Neural cell (in vitro differentiated cells): Measurements from ENCODE around the gene LINC01488.

Experiments used
- CTCF ChIP-seq: fragments of 450-650 bp; IDR thresholded peaks from 2 replicates; pipeline ENCODE4 v1.5.1; 2014; ENCODE audit warnings: antibody characterized with exemption, mild to moderate bottlenecking, moderate library complexity; ENCODE audit not compliant: poor library complexity, severe bottlenecking
- EP300 ChIP-seq: fragments of 450-650 bp; conservative IDR thresholded peaks from 2 replicates; pipeline ENCODE4 v1.6.1; 2014; ENCODE audit warnings: antibody characterized with exemption, mild to moderate bottlenecking, moderate library complexity; ENCODE audit not compliant: poor library complexity, severe bottlenecking
- EZH2 ChIP-seq: fragments of 200-600, 300-800 bp; shearing (Covaris generic), sonication (generic); IDR thresholded peaks from 2 replicates; pipeline ENCODE4 v1.6.1; 2014; ENCODE audit warnings: antibody characterized with exemption, low read length, borderline replicate concordance, mild to moderate bottlenecking; ENCODE audit not compliant: insufficient read depth, poor library complexity, severe bottlenecking
- MXI1 ChIP-seq: fragments of 450-650 bp; conservative IDR thresholded peaks from 2 replicates; pipeline ENCODE4 v1.6.1; 2014; ENCODE audit warnings: antibody characterized with exemption, mild to moderate bottlenecking; ENCODE audit not compliant: poor library complexity, severe bottlenecking
- POLR2AphosphoS5 ChIP-seq: IDR thresholded peaks from 2 replicates; pipeline ENCODE4 v1.6.1; 2012
- TAF1 ChIP-seq: IDR thresholded peaks from 2 replicates; pipeline ENCODE4 v1.6.1; 2012; ENCODE audit warnings: low read depth
- TF ChIP-seq, protein P1 (sequence below): IDR thresholded peaks from 2 replicates; pipeline ENCODE4 v1.6.1; 2012; ENCODE audit warnings: borderline replicate concordance

DNA sequence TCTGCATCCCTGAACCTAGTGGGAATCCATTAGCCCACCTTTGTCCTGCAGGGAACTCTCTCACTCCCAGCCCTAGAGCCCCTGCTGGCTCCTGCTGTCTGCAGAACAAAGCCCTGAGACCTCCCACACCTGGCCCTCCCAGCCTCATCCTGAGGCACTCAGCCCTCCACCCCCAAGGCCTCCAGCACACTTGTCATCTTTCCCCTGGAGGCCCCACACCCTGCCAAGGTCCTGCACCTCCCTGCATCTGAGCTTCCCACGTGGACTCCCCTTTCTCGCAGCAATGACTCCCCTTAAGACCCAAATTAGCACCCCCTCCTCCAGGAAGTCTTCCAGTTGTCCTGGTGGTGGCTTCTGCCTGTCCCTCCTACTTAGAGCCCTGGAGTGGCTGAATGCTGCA is 42.3 kb upstream of the LINC01488 start:
- TF ChIP-seq CTCF (no peak), TAF1 (no peak), EZH2 (no peak), POLR2AphosphoS5 (no peak), EP300 (no peak), MXI1 (no peak)
- TF ChIP-seq, protein P1, sequence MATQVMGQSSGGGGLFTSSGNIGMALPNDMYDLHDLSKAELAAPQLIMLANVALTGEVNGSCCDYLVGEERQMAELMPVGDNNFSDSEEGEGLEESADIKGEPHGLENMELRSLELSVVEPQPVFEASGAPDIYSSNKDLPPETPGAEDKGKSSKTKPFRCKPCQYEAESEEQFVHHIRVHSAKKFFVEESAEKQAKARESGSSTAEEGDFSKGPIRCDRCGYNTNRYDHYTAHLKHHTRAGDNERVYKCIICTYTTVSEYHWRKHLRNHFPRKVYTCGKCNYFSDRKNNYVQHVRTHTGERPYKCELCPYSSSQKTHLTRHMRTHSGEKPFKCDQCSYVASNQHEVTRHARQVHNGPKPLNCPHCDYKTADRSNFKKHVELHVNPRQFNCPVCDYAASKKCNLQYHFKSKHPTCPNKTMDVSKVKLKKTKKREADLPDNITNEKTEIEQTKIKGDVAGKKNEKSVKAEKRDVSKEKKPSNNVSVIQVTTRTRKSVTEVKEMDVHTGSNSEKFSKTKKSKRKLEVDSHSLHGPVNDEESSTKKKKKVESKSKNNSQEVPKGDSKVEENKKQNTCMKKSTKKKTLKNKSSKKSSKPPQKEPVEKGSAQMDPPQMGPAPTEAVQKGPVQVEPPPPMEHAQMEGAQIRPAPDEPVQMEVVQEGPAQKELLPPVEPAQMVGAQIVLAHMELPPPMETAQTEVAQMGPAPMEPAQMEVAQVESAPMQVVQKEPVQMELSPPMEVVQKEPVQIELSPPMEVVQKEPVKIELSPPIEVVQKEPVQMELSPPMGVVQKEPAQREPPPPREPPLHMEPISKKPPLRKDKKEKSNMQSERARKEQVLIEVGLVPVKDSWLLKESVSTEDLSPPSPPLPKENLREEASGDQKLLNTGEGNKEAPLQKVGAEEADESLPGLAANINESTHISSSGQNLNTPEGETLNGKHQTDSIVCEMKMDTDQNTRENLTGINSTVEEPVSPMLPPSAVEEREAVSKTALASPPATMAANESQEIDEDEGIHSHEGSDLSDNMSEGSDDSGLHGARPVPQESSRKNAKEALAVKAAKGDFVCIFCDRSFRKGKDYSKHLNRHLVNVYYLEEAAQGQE = no peak
